Activated CD8-positive, alpha-beta memory T cell treated with anti-CD3 and anti-CD28 coated beads for 36 hours (primary cell): ENCODE data around the gene MYNN. TPM values are rescaled to one million over a fixed set of nuclear protein-coding genes. Genes with fewer than 3 reads are reported as not detected.

Experiments used
- CTCF ChIA-PET: fragments of 350-600 bp; sonication (Branson Sonifier 250); formaldehyde crosslinking; loops from one replicate; lab custom pipeline; 2021; ENCODE audit warnings: antibody characterized with exemption; lab: Charles Lee
- POLR2A ChIA-PET: fragments of 350-600 bp; sonication (Branson Sonifier 250); formaldehyde crosslinking; loops from one replicate; lab custom pipeline; 2021; ENCODE audit warnings: antibody characterized with exemption; lab: Charles Lee
- total RNA-seq, 2 experiments: library from RNA; stranded (reverse); gene quantifications; one replicate each; pipeline ENCODE4 v1.2.3, GENCODE V29; 2021

The MYNN gene
- total RNA-seq, 2 experiments from 2014 or later, result 17.4 to 18.2 TPM

- CTCF ChIA-PET, result interaction anchor here (0.7 to 2.6 kb wide), 5 partner anchors 8 to 194 kb away, joined by 3 to 12 read pairs (median 4); partner anchors contain the start of genes LRRC34 and LRRIQ4
- POLR2A ChIA-PET, result interaction anchor here (1.0 to 2.2 kb wide), 5 partner anchors 7 to 407 kb away, joined by 3 to 16 read pairs (median 12); partner anchors contain the start of genes LRRC34, LRRIQ4, SEC62 and TERC
Measured at GRCh38 chr3:169771497-169772304, 1.5 kb upstream of the MYNN start.

GRCh38 chr3:169772305-169772896 lies 795 bp upstream of the MYNN start:
- POLR2A ChIA-PET, result interaction anchor here (0.6 to 2.2 kb wide), 8 partner anchors 8 to 1719 kb away, joined by 3 to 16 read pairs (median 5); partner anchors contain the start of genes LRRC34, LRRIQ4, SEC62 and TERC
- CTCF ChIA-PET, result interaction anchor here (0.8 to 2.6 kb wide), 4 partner anchors 9 to 193 kb away, joined by 3 to 12 read pairs (median 4); partner anchors contain the start of genes LRRC34 and LRRIQ4

- ChIA-PET CTCF (no interaction called here), POLR2A (interaction anchor here (2.1 to 2.2 kb wide), 2 partner anchors 10 to 38 kb away, joined by 12 to 14 read pairs; partner anchors contain the start of genes LRRC34, LRRIQ4 and TERC)
Measured at GRCh38 chr3:169774186-169774585, 990 bp downstream of the MYNN start.

- POLR2A ChIA-PET, result no interaction called here
- CTCF ChIA-PET, result no interaction called here
Measured at GRCh38 chr3:169777822-169778221, 4.6 kb downstream of the MYNN start.

GRCh38 chr3:169780742-169781141 lies 7.5 kb downstream of the MYNN start:
- ChIA-PET CTCF (interaction anchor here (0.6 kb wide), 1 partner anchor 408 kb away, joined by 3 read pairs; no protein-coding TSS in a partner anchor), POLR2A (no interaction called here)

GRCh38 chr3:169781209-169781855 lies 8.1 kb downstream of the MYNN start:
- ChIA-PET POLR2A (no interaction called here), CTCF (no interaction called here)

GRCh38 chr3:169787120-169787519 lies 13.9 kb downstream of the MYNN start:
- ChIA-PET POLR2A (no interaction called here), CTCF (no interaction called here)

GRCh38 chr3:169787791-169788190 lies 14.6 kb downstream of the MYNN start:
- POLR2A ChIA-PET, result no interaction called here
- CTCF ChIA-PET, result no interaction called here

- ChIA-PET CTCF (no interaction called here), POLR2A (no interaction called here)
Measured at GRCh38 chr3:169790219-169790618, 17.0 kb downstream of the MYNN start.

GRCh38 chr3:169790687-169791429 lies 17.7 kb downstream of the MYNN start:
- ChIA-PET CTCF (no interaction called here), POLR2A (no interaction called here)

- ChIA-PET POLR2A (no interaction called here), CTCF (no interaction called here)
Measured at GRCh38 chr3:169792359-169792758, 19.2 kb downstream of the MYNN start.

- POLR2A ChIA-PET, result interaction anchor here (0.5 kb wide), 1 partner anchor 12 kb away, joined by 6 read pairs; no protein-coding TSS in a partner anchor
- CTCF ChIA-PET, result no interaction called here
Measured at GRCh38 chr3:169804681-169805080, 31.5 kb downstream of the MYNN start.

GRCh38 chr3:169809230-169809795 lies 36.1 kb downstream of the MYNN start:
- ChIA-PET POLR2A (interaction anchor here (0.6 kb wide), 1 partner anchor 46 kb away, joined by 4 read pairs; no protein-coding TSS in a partner anchor), CTCF (interaction anchor here (0.9 kb wide), 1 partner anchor 9 kb away, joined by 4 read pairs; no protein-coding TSS in a partner anchor)

- CTCF ChIA-PET, result interaction anchor here (0.6 to 1.7 kb wide), 2 partner anchors 39 to 73 kb away, joined by 4 to 5 read pairs; no protein-coding TSS in a partner anchor
- POLR2A ChIA-PET, result interaction anchor here (0.6 to 2.6 kb wide), 3 partner anchors 39 to 304 kb away, joined by 3 to 12 read pairs (median 5); partner anchors contain the start of gene MYNN
Measured at GRCh38 chr3:169811631-169812331, 38.6 kb downstream of the MYNN start.

- POLR2A ChIA-PET, result interaction anchor here (0.6 to 2.6 kb wide), 3 partner anchors 39 to 303 kb away, joined by 3 to 12 read pairs (median 5); partner anchors contain the start of gene MYNN
Measured at GRCh38 chr3:169812332-169813235, 39.4 kb downstream of the MYNN start, which contains the start of the genes LRRC34 and LRRIQ4. TSS of gene LRRC34 (minus strand) at chr3:169812904. CDS start at chr3:169812548, 356 bp downstream. TSS of gene LRRIQ4 (plus strand) at chr3:169812870. CDS start at chr3:169821922, 9,052 bp downstream.

GRCh38 chr3:169813278-169813677 lies 40.1 kb downstream of the MYNN start:
- POLR2A ChIA-PET, result interaction anchor here (0.7 to 2.6 kb wide), 3 partner anchors 40 to 41 kb away, joined by 3 to 12 read pairs (median 3); partner anchors contain the start of gene MYNN
- CTCF ChIA-PET, result no interaction called here

More at GRCh38 chr3:169812332-169813235, 39.4 kb downstream of the MYNN start, which contains the start of the genes LRRC34 and LRRIQ4:
- CTCF ChIA-PET, result interaction anchor here (0.6 to 1.7 kb wide), 3 partner anchors 40 to 368 kb away, joined by 3 to 5 read pairs (median 4); no protein-coding TSS in a partner anchor
